IMR-90 (cell line): ENCODE results near the gene TRIM33. TPM values are rescaled to one million over a fixed set of nuclear protein-coding genes. Genes with fewer than 3 reads are reported as not detected.

Experiments
- ATAC-seq: fragments of 200-7000 bp; cut with Tn5 transposase; 2 replicates; pipeline ENCODE4 v1.9.1; 2020; ENCODE audit warnings: low read depth, mild to moderate bottlenecking, moderate library complexity
- BruUV-seq: library from RNA; stranded (reverse); fragments of 400-500 nt; replicated peaks from 2 replicates; lab custom pipeline; 2021; lab: Mats Ljungman, UMichigan
- CTCF ChIA-PET: fragments of 300-600 bp; formaldehyde crosslinking; extraction: SDS; loops from one replicate; lab custom pipeline; 2021; ENCODE audit warnings: antibody characterized with exemption; lab: Yijun Ruan, JAX
- POLR2A ChIA-PET: fragments of 300-600 bp; sonication (Branson Sonifier 250); formaldehyde crosslinking; loops from one replicate; lab custom pipeline; 2022; ENCODE audit warnings: antibody characterized with exemption; ENCODE audit not compliant: unreplicated experiment; lab: Charles Lee
- DNase-seq: peaks from one replicate; pipeline ENCODE4 v3.0.0; 2013
- H2AFZ ChIP-seq: replicated peaks from 2 replicates; pipeline ENCODE3; 2013; ENCODE audit warnings: low read length, mild to moderate bottlenecking; ENCODE audit not compliant: poor library complexity
- H2AK5ac ChIP-seq: 2 replicates; pipeline ENCODE4 v1.6.1; 2013; ENCODE audit warnings: low read depth, low read length, inconsistent platforms
- H2AK9ac ChIP-seq: replicated peaks from 2 replicates; pipeline ENCODE3; 2013; ENCODE audit warnings: mild to moderate bottlenecking, low read depth, low read length, moderate library complexity; ENCODE audit not compliant: poor library complexity
- H2BK120ac ChIP-seq: 2 replicates; pipeline ENCODE4 v1.6.1; 2013; ENCODE audit warnings: low read depth, low read length, inconsistent platforms
- H2BK15ac ChIP-seq: 3 replicates; pipeline ENCODE4 v1.6.1; 2013; ENCODE audit warnings: low read depth, low read length, inconsistent platforms
- H2BK20ac ChIP-seq: 2 replicates; pipeline ENCODE4 v1.6.1; 2013; ENCODE audit warnings: low read depth, mild to moderate bottlenecking, inconsistent platforms, low read length, moderate library complexity
- H2BK5ac ChIP-seq: 2 replicates; pipeline ENCODE4 v1.6.1; 2013; ENCODE audit warnings: mild to moderate bottlenecking, low read depth, low read length, inconsistent platforms; ENCODE audit not compliant: poor library complexity, severe bottlenecking
- H3K14ac ChIP-seq: replicated peaks from 2 replicates; pipeline ENCODE4 v1.6.1; 2013; ENCODE audit warnings: low read depth, low read length, inconsistent platforms
- H3K18ac ChIP-seq: 2 replicates; pipeline ENCODE4 v1.6.1; 2013; ENCODE audit warnings: low read depth, low read length, control low read depth
- H3K23ac ChIP-seq: 2 replicates; pipeline ENCODE4 v1.6.1; 2013; ENCODE audit warnings: low read depth, low read length, inconsistent platforms
- H3K27ac ChIP-seq: 2 replicates; pipeline ENCODE4 v1.5.1; 2013; ENCODE audit warnings: mild to moderate bottlenecking, control low read depth, low read length; ENCODE audit not compliant: insufficient read depth
- H3K27me3 ChIP-seq: 2 replicates; pipeline ENCODE4 v1.6.1; 2013; ENCODE audit warnings: low read length; ENCODE audit not compliant: control insufficient read depth, insufficient read depth
- H3K36me3 ChIP-seq: 2 replicates; pipeline ENCODE4 v1.6.1; 2013; ENCODE audit warnings: low read length, mixed read lengths; ENCODE audit not compliant: control insufficient read depth, insufficient read depth
- H3K4ac ChIP-seq: 2 replicates; pipeline ENCODE4 v1.6.1; 2013; ENCODE audit warnings: low read depth, low read length, inconsistent platforms
- H3K4me1 ChIP-seq: 2 replicates; pipeline ENCODE4 v1.6.1; 2013; ENCODE audit warnings: low read length, mixed read lengths; ENCODE audit not compliant: control insufficient read depth, insufficient read depth
- H3K4me2 ChIP-seq: 2 replicates; pipeline ENCODE4 v1.6.1; 2013; ENCODE audit warnings: low read depth, mild to moderate bottlenecking, control low read depth, low read length, moderate library complexity
- H3K4me3 ChIP-seq: 2 replicates; pipeline ENCODE4 v1.5.1; 2013; ENCODE audit warnings: low read depth, mild to moderate bottlenecking, control low read depth, low read length, moderate library complexity; ENCODE audit not compliant: insufficient read depth
- H3K56ac ChIP-seq: 2 replicates; pipeline ENCODE4 v1.6.1; 2013; ENCODE audit warnings: low read length, inconsistent platforms; ENCODE audit not compliant: insufficient read depth; ENCODE audit errors: extremely low read depth
- H3K79me1 ChIP-seq, 2 experiments: 2 replicates each; pipeline ENCODE4 v1.6.1; 2013; ENCODE audit warnings: low read length in 2 of 2, inconsistent platforms in 1 of 2, low read depth in 1 of 2
- H3K9ac ChIP-seq: 2 replicates; pipeline ENCODE4 v1.6.1; 2013; ENCODE audit warnings: low read depth, low read length, control low read depth
- H3K9me1 ChIP-seq: 2 replicates; pipeline ENCODE4 v1.6.1; 2013; ENCODE audit warnings: low read length, inconsistent platforms; ENCODE audit not compliant: insufficient read depth
- H3K9me3 ChIP-seq: 2 replicates; pipeline ENCODE4 v1.6.1; 2013; ENCODE audit warnings: low read length; ENCODE audit not compliant: control insufficient read depth, insufficient read depth
- H4K20me1 ChIP-seq: 2 replicates; pipeline ENCODE4 v1.6.1; 2013; ENCODE audit warnings: low read length, inconsistent platforms; ENCODE audit not compliant: insufficient read depth
- H4K5ac ChIP-seq: 2 replicates; pipeline ENCODE4 v1.6.1; 2013; ENCODE audit warnings: mild to moderate bottlenecking, low read depth, low read length, control low read depth
- H4K8ac ChIP-seq, 2 experiments: 2 replicates each; pipeline ENCODE4 v1.6.1; 2013; ENCODE audit warnings: low read depth in 2 of 2, low read length in 2 of 2, control low read depth in 1 of 2, inconsistent platforms in 1 of 2
- H4K91ac ChIP-seq: 2 replicates; pipeline ENCODE4 v1.6.1; 2013; ENCODE audit warnings: low read depth, low read length, inconsistent platforms; ENCODE audit not compliant: insufficient read depth
- BHLHE40 ChIP-seq: fragments of 150-350 bp; IDR thresholded peaks from 2 replicates; pipeline ENCODE4 v1.6.1; 2016; ENCODE audit warnings: mild to moderate bottlenecking, low read depth, low read length
- CEBPB ChIP-seq: IDR thresholded peaks from 2 replicates; pipeline ENCODE4 v1.6.1; 2012; ENCODE audit warnings: low read depth, low read length, improper control_type of control experiment
- CHD1 ChIP-seq: IDR thresholded peaks from 2 replicates; pipeline ENCODE4 v1.6.1; 2012; ENCODE audit warnings: low read depth, low read length, improper control_type of control experiment
- MAZ ChIP-seq: IDR thresholded peaks from 2 replicates; pipeline ENCODE4 v1.6.1; 2012; ENCODE audit warnings: low read depth, mild to moderate bottlenecking, low read length, improper control_type of control experiment, moderate library complexity, borderline replicate concordance
- NFE2L2 ChIP-seq: fragments of 150-350 bp; IDR thresholded peaks from 2 replicates; pipeline ENCODE4 v1.6.1; 2016; ENCODE audit warnings: low read depth, mild to moderate bottlenecking, low read length
- POLR2A ChIP-seq: IDR thresholded peaks from 2 replicates; pipeline ENCODE4 v1.6.1; 2012; ENCODE audit warnings: mild to moderate bottlenecking, low read depth, low read length
- RCOR1 ChIP-seq: IDR thresholded peaks from 2 replicates; pipeline ENCODE4 v1.6.1; 2012; ENCODE audit warnings: mild to moderate bottlenecking, low read length, improper control_type of control experiment; ENCODE audit not compliant: insufficient replicate concordance
- SMC3 ChIP-seq: fragments of 150-350 bp; IDR thresholded peaks from 2 replicates; pipeline ENCODE4 v1.6.1; 2016; ENCODE audit warnings: low read depth, mild to moderate bottlenecking, antibody characterized with exemption, low read length, moderate library complexity
- WGBS, 2 experiments: methylation state at CpG; one replicate each; pipeline versions ENCODE4 v1.1.5 to v1.1.7; 2013; ENCODE audit warnings: missing lambda C conversion rate in 2 of 2; ENCODE audit not compliant: insufficient read length in 1 of 2; ENCODE audit errors: extremely low coverage in 2 of 2; 5-methylcytosine and 5-hydroxymethylcytosine counted together
- dilution Hi-C: fragments of 300-500 bp; cut with HindIII; formaldehyde crosslinking; loops from one replicate; pipeline ENCODE4 v1.14.3; 2018; ENCODE audit warnings: low sequenced_read_pairs; ENCODE audit not compliant: unreplicated experiment
- in situ Hi-C: fragments of 300-500 bp; cut with MboI; formaldehyde crosslinking; loops from 3 replicates; pipeline ENCODE4 v1.14.3; 2019; ENCODE audit warnings: low sequenced_read_pairs, inconsistent platforms, mixed read lengths
- intact Hi-C: fragments of 100-400 bp; cut with micrococcal nuclease; formaldehyde crosslinking; loops from 2 replicates; pipeline ENCODE4 v1.10.0; 2022
- polyA plus RNA-seq, 3 experiments: library from polyadenylated mRNA; depleted of rRNA; stranded (reverse); fragments of >200 nt; gene quantifications; 2 replicates each; pipeline ENCODE4 v1.2.3, GENCODE V29; 2012; ENCODE audit warnings: low replicate concordance in 1 of 3
- total RNA-seq: library from RNA; depleted of rRNA; stranded (reverse); fragments of >200 nt; gene quantifications from 2 replicates; pipeline ENCODE4 v1.2.3, GENCODE V29; 2012
- TF ChIP-seq, protein P1 (sequence below): fragments of 150-350 bp; IDR thresholded peaks from 2 replicates; pipeline ENCODE4 v1.6.1; 2016; ENCODE audit warnings: low read depth, mild to moderate bottlenecking, low read length, moderate library complexity, borderline replicate concordance

Gene TRIM33
- total and polyA plus RNA-seq, 2 of the 4 experiments (the other 2 are of a cell fraction) = 9.5 to 40.1 TPM

- H4K20me1 ChIP-seq = no peaks in the 10 kb centered on the region
- no peaks in the 10 kb centered on the region for H3K79me1 ChIP-seq
- no peak for ATAC-seq
- intact Hi-C loops = no loop called here
- no peak overlapping the region for H3K23ac ChIP-seq
- H3K4me2 ChIP-seq = no peak overlapping the region
- no peak overlapping the region for H4K91ac ChIP-seq
- no peak for TF ChIP-seq CEBPB
- TF ChIP-seq MAZ = no peak
- no peak for TF ChIP-seq POLR2A
- TF ChIP-seq SMC3 = no peak
- TF ChIP-seq RCOR1 = no peak
- TF ChIP-seq, protein P1, sequence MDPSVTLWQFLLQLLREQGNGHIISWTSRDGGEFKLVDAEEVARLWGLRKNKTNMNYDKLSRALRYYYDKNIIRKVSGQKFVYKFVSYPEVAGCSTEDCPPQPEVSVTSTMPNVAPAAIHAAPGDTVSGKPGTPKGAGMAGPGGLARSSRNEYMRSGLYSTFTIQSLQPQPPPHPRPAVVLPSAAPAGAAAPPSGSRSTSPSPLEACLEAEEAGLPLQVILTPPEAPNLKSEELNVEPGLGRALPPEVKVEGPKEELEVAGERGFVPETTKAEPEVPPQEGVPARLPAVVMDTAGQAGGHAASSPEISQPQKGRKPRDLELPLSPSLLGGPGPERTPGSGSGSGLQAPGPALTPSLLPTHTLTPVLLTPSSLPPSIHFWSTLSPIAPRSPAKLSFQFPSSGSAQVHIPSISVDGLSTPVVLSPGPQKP = no peak
- TF ChIP-seq BHLHE40 = no peak
- TF ChIP-seq NFE2L2 = no peak
- TF ChIP-seq CHD1 = no peak
- no peak overlapping the region for H2AK5ac ChIP-seq
- no peak overlapping the region for H3K4me3 ChIP-seq
- ChIA-PET POLR2A (no interaction called here), CTCF (no interaction called here)
- no peak overlapping the region for H4K5ac ChIP-seq
- no peak overlapping the region for H2BK120ac ChIP-seq
- H3K9me1 ChIP-seq = no peaks in the 10 kb centered on the region
- no peak overlapping the region for H2BK5ac ChIP-seq
- H3K27ac ChIP-seq = no peak overlapping the region
- no peak overlapping the region for H2AFZ ChIP-seq
- H3K9ac ChIP-seq = no peak overlapping the region
- H3K14ac ChIP-seq = no peak overlapping the region
- no peak overlapping the region for H3K18ac ChIP-seq
- no peak overlapping the region for H2AK9ac ChIP-seq
- H2BK20ac ChIP-seq = no peak overlapping the region
- H3K36me3 ChIP-seq = no peaks in the 10 kb centered on the region
- no peaks in the 10 kb centered on the region for H3K4me1 ChIP-seq
- H4K8ac ChIP-seq = no peak overlapping the region
- H2BK15ac ChIP-seq = no peak overlapping the region
- no peak overlapping the region for H3K4ac ChIP-seq
- H3K56ac ChIP-seq = no peak overlapping the region
- dilution Hi-C loops = no loop called here
- no TSS peak for BruUV-seq
- no peaks in the 10 kb centered on the region for H3K27me3 ChIP-seq
- no CpG with 5 or more reads among the region's 1 CpG for WGBS, 2 experiments
- peaks cover 5% of the 10 kb centered on the region for H3K9me3 ChIP-seq
- DNase-seq = no peak
- in situ Hi-C loops = no loop called here
Measured at GRCh38 chr1:114359791-114360190, 151.2 kb downstream of the TRIM33 start.
